Lower lobe of right lung (tissue), 2 donors: ENCODE measurements around the gene TTC1. TPM values are rescaled to one million over a fixed set of nuclear protein-coding genes. Genes with fewer than 3 reads are reported as not detected.

ENCODE experiments used
- ATAC-seq, 2 donors: fragments of 200-7000 bp; cut with Tn5 transposase; one replicate each; pipeline ENCODE4 v1.9.1; 2020 to 2022; ENCODE audit warnings: mild to moderate bottlenecking in 2 of 2, moderate library complexity in 2 of 2
- DNase-seq: peaks from one replicate; pipeline ENCODE4 v3.0.0-alpha.2; 2020
- H3K27ac ChIP-seq: fragments of 200-600 bp; one replicate; pipeline ENCODE4 v1.8.0; 2022
- H3K27me3 ChIP-seq: fragments of 200-600 bp; one replicate; pipeline ENCODE4 v1.8.0; 2022; ENCODE audit warnings: low read depth
- H3K36me3 ChIP-seq: fragments of 200-600 bp; one replicate; pipeline ENCODE4 v1.8.0; 2022; ENCODE audit warnings: mild to moderate bottlenecking
- H3K4me1 ChIP-seq: fragments of 200-600 bp; one replicate; pipeline ENCODE4 v1.8.0; 2022
- H3K4me3 ChIP-seq: fragments of 200-600 bp; one replicate; pipeline ENCODE4 v1.8.0; 2022; ENCODE audit warnings: mild to moderate bottlenecking
- H3K9me3 ChIP-seq: fragments of 200-600 bp; one replicate; pipeline ENCODE4 v1.8.0; 2022
- intact Hi-C: fragments of 100-400 bp; cut with DNase I; formaldehyde crosslinking; loops from one replicate; pipeline ENCODE4 v1.11.0; 2022
- total RNA-seq: library from RNA; stranded (reverse); fragmentation: NEBNext Ultra II Directional; extraction: Animal tissue kit (Norgen Biotek cat#: 25700); gene quantifications from one replicate; pipeline ENCODE4 v1.2.1, GENCODE V29; 2021
- TF ChIP-seq, protein P1 (sequence below): fragments of 200-600 bp; IDR thresholded peaks from one replicate; pipeline ENCODE4 v1.8.0; 2022; ENCODE audit warnings: antibody characterized with exemption, mild to moderate bottlenecking
- donor health status: DM: no; HTN: yes; CAD: no; lungs with severe emphysema.

Gene TTC1
- total RNA-seq, 1 donor from 2014 or later = 44.6 TPM

GRCh38 chr5:160049099-160049498 is 40.2 kb downstream of the TTC1 start:
- no peak for ATAC-seq
- no peaks in the 10 kb centered on the region for H3K4me1 ChIP-seq
- no peaks in the 10 kb centered on the region for H3K27me3 ChIP-seq
- H3K9me3 ChIP-seq = no peaks in the 10 kb centered on the region
- H3K36me3 ChIP-seq = peaks cover 58% of the 10 kb centered on the region
- H3K27ac ChIP-seq = no peak overlapping the region
- TF ChIP-seq, protein P1, sequence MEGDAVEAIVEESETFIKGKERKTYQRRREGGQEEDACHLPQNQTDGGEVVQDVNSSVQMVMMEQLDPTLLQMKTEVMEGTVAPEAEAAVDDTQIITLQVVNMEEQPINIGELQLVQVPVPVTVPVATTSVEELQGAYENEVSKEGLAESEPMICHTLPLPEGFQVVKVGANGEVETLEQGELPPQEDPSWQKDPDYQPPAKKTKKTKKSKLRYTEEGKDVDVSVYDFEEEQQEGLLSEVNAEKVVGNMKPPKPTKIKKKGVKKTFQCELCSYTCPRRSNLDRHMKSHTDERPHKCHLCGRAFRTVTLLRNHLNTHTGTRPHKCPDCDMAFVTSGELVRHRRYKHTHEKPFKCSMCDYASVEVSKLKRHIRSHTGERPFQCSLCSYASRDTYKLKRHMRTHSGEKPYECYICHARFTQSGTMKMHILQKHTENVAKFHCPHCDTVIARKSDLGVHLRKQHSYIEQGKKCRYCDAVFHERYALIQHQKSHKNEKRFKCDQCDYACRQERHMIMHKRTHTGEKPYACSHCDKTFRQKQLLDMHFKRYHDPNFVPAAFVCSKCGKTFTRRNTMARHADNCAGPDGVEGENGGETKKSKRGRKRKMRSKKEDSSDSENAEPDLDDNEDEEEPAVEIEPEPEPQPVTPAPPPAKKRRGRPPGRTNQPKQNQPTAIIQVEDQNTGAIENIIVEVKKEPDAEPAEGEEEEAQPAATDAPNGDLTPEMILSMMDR = no peak
- DNase-seq = no peak
- intact Hi-C loops = no loop called here
- no peak overlapping the region for H3K4me3 ChIP-seq

- Histone ChIP-seq H3K36me3 (peaks cover 99% of the 10 kb centered on the region), H3K27ac (no peak overlapping the region), H3K4me1 (no peaks in the 10 kb centered on the region), H3K9me3 (no peaks in the 10 kb centered on the region), H3K4me3 (no peak overlapping the region), H3K27me3 (no peaks in the 10 kb centered on the region)
- DNase-seq (no peak), ATAC-seq (no peak)
- TF ChIP-seq, protein P1 = no peak
- intact Hi-C loops = no loop called here
Observed at GRCh38 chr5:160054047-160054446, 45.1 kb downstream of the TTC1 start.

DNA sequence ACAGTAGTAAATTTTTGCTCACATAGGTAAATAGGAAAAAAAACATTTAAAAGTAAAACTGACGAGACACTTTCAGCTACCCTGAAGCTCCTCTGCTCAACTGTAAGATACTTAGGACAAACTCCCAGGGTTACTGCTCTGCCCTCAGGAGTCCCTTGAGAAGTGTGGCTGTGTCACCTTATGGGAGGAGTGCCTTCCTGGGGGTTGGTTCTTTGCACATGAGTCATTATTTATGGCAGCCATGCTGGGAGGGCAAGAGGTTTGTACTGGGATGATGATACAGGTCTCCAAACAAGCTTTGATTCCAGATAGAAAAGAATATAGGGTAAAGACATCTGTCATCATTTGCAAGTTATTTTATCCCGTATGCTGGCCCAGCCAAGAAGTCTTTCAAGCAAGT is 45.9 kb downstream of the TTC1 start:
- H3K9me3 ChIP-seq = no peaks in the 10 kb centered on the region
- no peak overlapping the region for H3K27ac ChIP-seq
- peaks cover 99% of the 10 kb centered on the region for H3K36me3 ChIP-seq
- H3K27me3 ChIP-seq = no peaks in the 10 kb centered on the region
- no peaks in the 10 kb centered on the region for H3K4me1 ChIP-seq
- H3K4me3 ChIP-seq = no peak overlapping the region
- intact Hi-C loops = no loop called here
- ATAC-seq (no peak), DNase-seq (no peak)
- TF ChIP-seq, protein P1 = no peak

GRCh38 chr5:160057256-160057655 is 48.3 kb downstream of the TTC1 start:
- H3K36me3 ChIP-seq = peaks cover 98% of the 10 kb centered on the region
- H3K27ac ChIP-seq = no peak overlapping the region
- intact Hi-C loops = no loop called here
- no peak overlapping the region for H3K4me3 ChIP-seq
- no peak for DNase-seq
- TF ChIP-seq, protein P1 = no peak
- no peak for ATAC-seq
- H3K9me3 ChIP-seq = no peaks in the 10 kb centered on the region
- H3K27me3 ChIP-seq = no peaks in the 10 kb centered on the region
- no peaks in the 10 kb centered on the region for H3K4me1 ChIP-seq

DNA sequence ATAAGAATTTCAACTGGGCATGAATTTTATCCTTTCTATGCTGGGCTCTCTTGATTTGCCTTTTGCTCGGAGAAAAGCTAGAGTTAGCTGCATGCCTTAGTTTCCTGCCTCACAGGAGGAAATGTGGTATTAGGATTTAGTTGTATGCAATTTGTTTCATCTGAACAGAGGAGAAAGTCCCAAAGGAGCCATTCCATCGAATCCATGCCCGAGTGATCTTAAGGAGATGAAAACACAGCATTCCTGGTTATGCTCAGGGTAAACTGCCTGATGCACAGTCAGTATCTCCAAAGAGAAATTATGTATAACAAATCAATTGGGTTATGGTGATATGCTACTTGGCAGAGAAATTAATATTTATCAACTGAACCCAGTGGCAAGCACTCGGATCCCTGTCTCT is 51.1 kb downstream of the TTC1 start:
- Histone ChIP-seq H3K27me3 (no peaks in the 10 kb centered on the region), H3K27ac (no peak overlapping the region), H3K36me3 (peaks cover 91% of the 10 kb centered on the region), H3K4me3 (no peak overlapping the region), H3K4me1 (peaks cover 6% of the 10 kb centered on the region), H3K9me3 (no peaks in the 10 kb centered on the region)
- intact Hi-C loops = no loop called here
- ATAC-seq (no peak), DNase-seq (no peak)
- TF ChIP-seq, protein P1 = no peak

GRCh38 chr5:160061770-160062169 is 52.8 kb downstream of the TTC1 start:
- Histone ChIP-seq H3K4me3 (no peak overlapping the region), H3K27ac (no peak overlapping the region), H3K36me3 (peaks cover 91% of the 10 kb centered on the region), H3K9me3 (no peaks in the 10 kb centered on the region), H3K27me3 (no peaks in the 10 kb centered on the region), H3K4me1 (peaks cover 6% of the 10 kb centered on the region)
- TF ChIP-seq, protein P1 = no peak
- intact Hi-C loops = no loop called here
- ATAC-seq (no peak), DNase-seq (no peak)
